Pancreas (tissue), 10 donors: ENCODE results near the gene NLGN2. TPM values are rescaled to one million over a fixed set of nuclear protein-coding genes. Genes with fewer than 3 reads are reported as not detected.

Experiments used
- ATAC-seq, 4 donors: fragments of 200-7000 bp; cut with Tn5 transposase; one replicate each; pipeline versions ENCODE4 v1.8.0 to v1.9.1; 2020; ENCODE audit warnings: mild to moderate bottlenecking in 4 of 4, moderate library complexity in 4 of 4
- DNase-seq, 6 donors: peaks; one replicate each; pipeline ENCODE4 v3.0.0-alpha.2; 2020
- FAIRE-seq: peaks from 2 replicates; lab custom pipeline; 2012; peaks lifted over from hg19 to GRCh38; lab: Jason Lieb, UNC
- H3K27ac ChIP-seq, 4 donors: fragments of 200-600 bp; sonication (generic); 1 replicate in 3 of 4; 2 replicates in 1 of 4; pipeline versions ENCODE4 v1.5.0 to v1.8.0; 2020
- H3K27me3 ChIP-seq, 4 donors: fragments of 200-600 bp; one replicate each; pipeline ENCODE4 v1.8.0; 2021
- H3K36me3 ChIP-seq, 3 donors: fragments of 200-600 bp; sonication (generic) in 1 of 3; one replicate each; pipeline versions ENCODE4 v1.5.0 to v1.8.0; 2020 to 2021
- H3K4me1 ChIP-seq, 3 donors: fragments of 200-600 bp; one replicate each; pipeline ENCODE4 v1.8.0; 2021
- H3K4me3 ChIP-seq, 4 donors: fragments of 200-600 bp; sonication (generic) in 2 of 4; one replicate each; pipeline versions ENCODE4 v1.5.0 to v1.8.0; 2020 to 2021
- H3K9me3 ChIP-seq, 4 donors: fragments of 200-600 bp; one replicate each; pipeline ENCODE4 v1.8.0; 2021
- CTCF ChIP-seq, 4 donors: fragments of 200-600 bp; sonication (generic) in 3 of 4; IDR thresholded peaks; one replicate each; pipeline versions ENCODE4 v1.5.0 to v1.8.0; 2021; ENCODE audit warnings: antibody characterized with exemption in 4 of 4
- WGBS, 2 donors: extraction: QIAGEN DNeasy Blood & Tissue Kit; methylation state at CpG; one replicate each; pipeline ENCODE4 v1.1.7; 2013; 5-methylcytosine and 5-hydroxymethylcytosine counted together
- intact Hi-C, 3 donors: fragments of 100-400 bp; cut with DNase I; formaldehyde crosslinking; loops; one replicate each; pipeline versions ENCODE4 v1.11.1 to v1.14.2; 2022
- polyA plus RNA-seq, 2 donors: library from polyadenylated mRNA; stranded (reverse); fragments of 200-250 nt; gene quantifications; one replicate each; pipeline ENCODE4 v1.2.3, GENCODE V29; 2013
- total RNA-seq, 6 donors: library from RNA; stranded (reverse); fragmentation: NEBNext Ultra II Directional in 4 of 6; extraction: Animal tissue kit (Norgen Biotek cat#: 25700) in 4 of 6; gene quantifications; one replicate each; pipeline versions ENCODE4 v1.2.1 to v1.2.4, GENCODE V29; 2021 to 2023
- donor health status: healthy with polysubstance abuse.
- donor health status: DM: no; HTN: no; CAD: no; lungs with moderate emphysema.
- donor health status: DM: no; HTN: no; CAD: no.
- donor health status: control.
- donor health status: control.
- donor health status: Bipolar disorder and iron deficiency.
- donor health status: DM: yes; HTN: yes; CAD: no.
- donor health status: DM: no; HTN: no; CAD: no.
- donor health status: DM: no; HTN: no; CAD: no.
- donor health status: DM: yes; HTN: yes; CAD: no.

The NLGN2 gene
- total and polyA plus RNA-seq, 8 donors, result 2.9 to 13.7 (median 5.4) TPM

DNA sequence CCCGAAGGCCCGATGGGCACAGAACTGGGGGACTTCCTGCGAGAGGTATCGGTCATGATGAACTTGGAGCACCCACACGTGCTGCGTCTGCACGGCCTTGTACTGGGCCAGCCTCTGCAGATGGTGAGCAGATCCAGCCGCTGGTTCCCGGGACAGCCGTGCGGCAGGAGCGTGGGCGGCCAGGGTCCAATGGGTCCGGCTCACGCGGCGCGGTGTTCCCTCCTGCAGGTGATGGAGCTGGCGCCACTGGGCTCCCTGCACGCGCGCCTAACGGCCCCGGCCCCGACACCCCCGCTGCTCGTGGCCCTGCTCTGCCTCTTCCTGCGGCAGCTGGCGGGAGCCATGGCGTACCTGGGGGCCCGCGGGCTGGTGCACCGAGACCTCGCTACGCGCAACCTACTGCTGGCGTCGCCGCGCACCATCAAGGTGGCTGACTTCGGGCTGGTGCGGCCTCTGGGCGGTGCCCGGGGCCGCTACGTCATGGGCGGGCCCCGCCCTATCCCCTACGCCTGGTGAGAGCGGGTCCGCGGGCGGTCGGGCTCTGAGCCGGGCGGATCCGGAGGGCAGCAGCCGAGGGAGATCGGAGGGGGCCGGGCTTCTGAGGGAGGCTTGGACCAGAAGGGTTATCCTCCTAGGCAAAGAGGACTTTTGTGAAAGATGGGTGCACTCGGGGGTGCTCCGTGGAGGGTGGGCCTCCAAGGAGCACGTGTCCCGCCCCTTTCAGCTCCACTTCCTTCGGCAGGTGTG is 23.7 kb upstream of the NLGN2 start:
- Histone ChIP-seq H3K4me3 (peak overlapping the region in 1 of 4 donors; percentile 33), H3K9me3 (no peaks in the 10 kb centered on the region), H3K27me3 (no peaks in the 10 kb centered on the region), H3K4me1 (peaks cover 6 to 11% (median 8%) of the 10 kb centered on the region in 3 donors), H3K36me3 (peaks cover 0 to 3% (median 0%) of the 10 kb centered on the region in 3 donors), H3K27ac (no peak overlapping the region)
- ATAC-seq (peak in 2 of 4 donors; percentile 26 to 29), FAIRE-seq (no peak), DNase-seq (no peak)
- intact Hi-C loops, result no loop called here
- 77 to 82% methylated on average over 65 of the region's 65 CpGs for WGBS, 2 donors
- TF ChIP-seq CTCF (IDR thresholded peaks at IDR 0.05), result no peak

- H3K4me3 ChIP-seq, result peak overlapping the region in 1 of 4 donors; percentile 33
- intact Hi-C loops, result no loop called here
- no peak for TF ChIP-seq CTCF (IDR thresholded peaks at IDR 0.05)
- no peaks in the 10 kb centered on the region for H3K9me3 ChIP-seq
- 84 to 91% methylated on average over 23 of the region's 23 CpGs for WGBS, 2 donors
- FAIRE-seq (no peak), DNase-seq (no peak), ATAC-seq (no peak)
- peaks cover 0 to 10% (median 0%) of the 10 kb centered on the region in 3 donors for H3K36me3 ChIP-seq
- peaks cover 6 to 11% (median 8%) of the 10 kb centered on the region in 3 donors for H3K4me1 ChIP-seq
- H3K27me3 ChIP-seq, result no peaks in the 10 kb centered on the region
- H3K27ac ChIP-seq, result no peak overlapping the region
These were observed 23.1 kb upstream of the NLGN2 start for GRCh38 chr17:7384489-7385081.

GRCh38 chr17:7388856-7389255 is 18.8 kb upstream of the NLGN2 start:
- TF ChIP-seq CTCF (IDR thresholded peaks at IDR 0.05), result no peak
- WGBS, 2 donors, result 93 to 96% methylated on average over 10 of the region's 10 CpGs
- ATAC-seq (no peak), DNase-seq (no peak), FAIRE-seq (no peak)
- Histone ChIP-seq H3K27ac (no peak overlapping the region), H3K4me3 (no peak overlapping the region), H3K9me3 (no peaks in the 10 kb centered on the region), H3K27me3 (no peaks in the 10 kb centered on the region), H3K36me3 (peaks cover 0 to 10% (median 0%) of the 10 kb centered on the region in 3 donors), H3K4me1 (peaks cover 0 to 3% (median 0%) of the 10 kb centered on the region in 3 donors)
- intact Hi-C loops, result no loop called here

- intact Hi-C loops, result no loop called here
- H3K27ac ChIP-seq, result no peak overlapping the region
- no peaks in the 10 kb centered on the region for H3K27me3 ChIP-seq
- no peak overlapping the region for H3K4me3 ChIP-seq
- H3K9me3 ChIP-seq, result no peaks in the 10 kb centered on the region
- FAIRE-seq (no peak), DNase-seq (no peak), ATAC-seq (no peak)
- H3K36me3 ChIP-seq, result peaks cover 0 to 10% (median 0%) of the 10 kb centered on the region in 3 donors
- peaks cover 0 to 7% (median 0%) of the 10 kb centered on the region in 3 donors for H3K4me1 ChIP-seq
- TF ChIP-seq CTCF (IDR thresholded peaks at IDR 0.05), result no peak
- 86 to 87% methylated on average over 19 of the region's 19 CpGs for WGBS, 2 donors
These were observed 17.4 kb upstream of the NLGN2 start for GRCh38 chr17:7389924-7390910.
